A549 (cell line): Measurements from ENCODE around the gene PERM1. TPM values are rescaled to one million over a fixed set of nuclear protein-coding genes. Genes with fewer than 3 reads are reported as not detected.
A peak's percentile ranks its signal among the peaks of the same experiment; 100 is the strongest.

Source experiments
- ATAC-seq, 2 experiments: fragments of 200-7000 bp in 1 of 2; fragments of >200 bp in 1 of 2; cut with Nextera tagmentation in 1 of 2; cut with Tn5 transposase in 1 of 2; 3 replicates each; pipeline versions ENCODE4 v1.8.0 to v1.9.1; 2018 to 2020; ENCODE audit warnings: mild to moderate bottlenecking in 1 of 2, moderate library complexity in 1 of 2
- CTCF ChIA-PET: fragments of 300-600 bp; sonication (Branson Sonifier 250); formaldehyde crosslinking; extraction: SDS; loops from one replicate; lab custom pipeline; 2021; ENCODE audit warnings: antibody characterized with exemption, inconsistent platforms; lab: Yijun Ruan, JAX
- POLR2A ChIA-PET: fragments of 350-600 bp; formaldehyde crosslinking; extraction: SDS; loops from one replicate; lab custom pipeline; 2021; ENCODE audit warnings: antibody characterized with exemption, inconsistent platforms; lab: Yijun Ruan, JAX
- DNase-seq, 2 experiments: peaks; one replicate each; pipeline versions ENCODE4 v3.0.0 to v3.0.0-alpha.2; 2011 to 2016; ENCODE audit warnings: low read depth in 1 of 2, low spot score in 1 of 2
- FAIRE-seq: peaks from 2 replicates; lab custom pipeline; 2011; peaks lifted over from hg19 to GRCh38; lab: Jason Lieb, UNC
- H3K27ac ChIP-seq, 2 experiments: fragments of >200 bp; sonication (Bioruptor Twin); formaldehyde crosslinking; 3 replicates each; pipeline ENCODE4 v1.5.1; 2016 to 2017
- H3K4me1 ChIP-seq: fragments of >200 bp; sonication (Bioruptor Twin); formaldehyde crosslinking; 3 replicates; pipeline ENCODE4 v1.6.1; 2016
- H3K4me2 ChIP-seq: fragments of >200 bp; sonication (Bioruptor Twin); formaldehyde crosslinking; 3 replicates; pipeline ENCODE4 v1.6.1; 2016
- H3K4me3 ChIP-seq: fragments of >200 bp; sonication (Bioruptor Twin); formaldehyde crosslinking; 3 replicates; pipeline ENCODE4 v1.5.1; 2016
- H3K9me3 ChIP-seq: fragments of >200 bp; sonication (Bioruptor Twin); formaldehyde crosslinking; 3 replicates; pipeline ENCODE4 v1.6.1; 2016
- CHD4 ChIP-seq: fragments of 200-600 bp; sonication (generic); IDR thresholded peaks from 2 replicates; pipeline ENCODE4 v1.6.1; 2016; ENCODE audit warnings: antibody characterized with exemption, mild to moderate bottlenecking, borderline replicate concordance
- EP300 ChIP-seq, 2 experiments: fragments of >200 bp; sonication (Bioruptor Twin); formaldehyde crosslinking; IDR thresholded peaks; 2 replicates in 1 of 2; 3 replicates in 1 of 2; pipeline ENCODE4 v1.6.1; 2016 to 2017
- ESRRA ChIP-seq: fragments of 150-350 bp; IDR thresholded peaks from 2 replicates; pipeline ENCODE4 v1.6.1; 2014; ENCODE audit warnings: mild to moderate bottlenecking, low read length, borderline replicate concordance
- HDAC2 ChIP-seq: fragments of 200-600 bp; sonication (generic); IDR thresholded peaks from 2 replicates; pipeline ENCODE4 v1.6.1; 2016
- HOXA7 ChIP-seq: fragments of 250-450 bp; sonication (Bioruptor Pico); IDR thresholded peaks from 2 replicates; pipeline ENCODE4 v1.5.0; 2020; ENCODE audit warnings: mild to moderate bottlenecking, moderate library complexity
- HOXB5 ChIP-seq: fragments of 250-450 bp; sonication (Bioruptor Pico); IDR thresholded peaks from 2 replicates; pipeline ENCODE4 v1.5.0; 2020; ENCODE audit warnings: mild to moderate bottlenecking, moderate library complexity
- NR3C1 ChIP-seq: fragments of >200 bp; sonication (Bioruptor Twin); formaldehyde crosslinking; IDR thresholded peaks from 3 replicates; pipeline ENCODE4 v1.6.1; 2017
- RAD21 ChIP-seq, 2 experiments: fragments of >200 bp in 1 of 2; sonication (Bioruptor Twin) in 1 of 2; formaldehyde crosslinking in 1 of 2; IDR thresholded peaks in 1 of 2; conservative IDR thresholded peaks in 1 of 2; 2 replicates in 1 of 2; 3 replicates in 1 of 2; pipeline ENCODE4 v1.6.1; 2012 to 2018; ENCODE audit warnings: inconsistent platforms in 1 of 2
- SMC3 ChIP-seq: fragments of >200 bp; sonication (Bioruptor Twin); formaldehyde crosslinking; IDR thresholded peaks from 3 replicates; pipeline ENCODE4 v1.6.1; 2018; ENCODE audit warnings: inconsistent platforms
- SREBF2 ChIP-seq: fragments of 450-650 bp; IDR thresholded peaks from 2 replicates; pipeline ENCODE4 v1.6.1; 2014; ENCODE audit warnings: mild to moderate bottlenecking, moderate library complexity
- TFCP2L1 ChIP-seq: fragments of 250-450 bp; sonication (Bioruptor Pico); IDR thresholded peaks from 2 replicates; pipeline ENCODE4 v1.5.0; 2021; ENCODE audit warnings: mild to moderate bottlenecking
- TP53 ChIP-seq: fragments of 250-450 bp; sonication (Bioruptor Pico); IDR thresholded peaks from 2 replicates; pipeline ENCODE4 v1.5.0; 2021; ENCODE audit warnings: mild to moderate bottlenecking, moderate library complexity
- ZC3H11A ChIP-seq: fragments of 450-650 bp; IDR thresholded peaks from 2 replicates; pipeline ENCODE4 v1.6.1; 2014; ENCODE audit warnings: antibody characterized with exemption, mild to moderate bottlenecking
- ZFP36 ChIP-seq: fragments of 450-650 bp; IDR thresholded peaks from 2 replicates; pipeline ENCODE4 v1.6.1; 2014; ENCODE audit warnings: borderline replicate concordance; ENCODE audit not compliant: partially characterized antibody
- ZNF302 ChIP-seq: fragments of 250-450 bp; sonication (Bioruptor Pico); IDR thresholded peaks from 2 replicates; pipeline ENCODE4 v1.9.0; 2021; ENCODE audit warnings: inconsistent platforms, mild to moderate bottlenecking, moderate library complexity
- WGBS: methylation state at CpG from one replicate; pipeline ENCODE4 v1.1.6; 2017; ENCODE audit errors: missing lambda C conversion rate; 5-methylcytosine and 5-hydroxymethylcytosine counted together
- polyA plus RNA-seq, 4 experiments: library from polyadenylated mRNA; depleted of rRNA in 3 of 4; stranded (reverse); fragments of >200 nt; fragmentation: RNase III in 1 of 4; extraction: RNeasy Plus Mini Kit Qiagen cat#74134 plus additional on column Dnase treatment in 1 of 4; gene quantifications; 2 replicates in 3 of 4; 3 replicates in 1 of 4; pipeline ENCODE4 v1.2.3, GENCODE V29; 2011 to 2017
- TF ChIP-seq, protein P1 (sequence below): fragments of 200-600 bp; sonication (generic); IDR thresholded peaks from 2 replicates; pipeline ENCODE4 v1.6.1; 2016; ENCODE audit warnings: antibody characterized with exemption, mild to moderate bottlenecking, moderate library complexity
- TF ChIP-seq, protein P2 (sequence below): fragments of >200 bp; sonication (Bioruptor Twin); formaldehyde crosslinking; IDR thresholded peaks from 2 replicates; pipeline ENCODE4 v1.6.1; 2016
- TF ChIP-seq, protein P3 (sequence below): IDR thresholded peaks from 2 replicates; pipeline ENCODE4 v1.6.1; 2012
- TF ChIP-seq, protein P4 (sequence below): IDR thresholded peaks from 2 replicates; pipeline ENCODE4 v1.6.1; 2012; ENCODE audit warnings: low read depth, borderline replicate concordance
- TF ChIP-seq, protein P5 (sequence below): fragments of 250-450 bp; sonication (Bioruptor Pico); IDR thresholded peaks from 2 replicates; pipeline ENCODE4 v1.5.0; 2020; ENCODE audit warnings: low read depth, mild to moderate bottlenecking, moderate library complexity

Gene PERM1
- polyA plus RNA-seq, 2 of the 4 experiments (the other 2 are of a cell fraction), result 0.30 TPM; not detected in 1

DNA sequence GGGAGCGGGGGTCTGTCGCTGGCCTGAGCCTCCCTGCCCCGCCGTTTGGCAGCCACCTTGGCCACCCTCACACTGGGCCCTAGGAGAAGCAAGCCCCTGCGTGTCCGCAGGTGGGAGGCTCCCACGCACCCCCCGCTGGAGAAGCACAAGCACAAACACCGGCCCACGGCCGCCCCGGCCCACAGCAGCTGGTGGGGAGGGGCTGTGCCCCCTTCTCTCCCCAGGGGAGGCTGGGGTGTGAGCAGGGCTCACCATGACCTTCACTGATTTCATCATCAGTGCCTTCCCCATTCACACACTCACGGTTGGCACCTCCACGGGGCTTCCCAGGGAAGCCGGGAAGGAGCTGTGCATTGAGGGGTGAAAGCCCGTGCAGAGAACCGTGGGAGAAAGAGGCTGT lies 45.9 kb upstream of the PERM1 start (continued):
- TF ChIP-seq, protein P1, sequence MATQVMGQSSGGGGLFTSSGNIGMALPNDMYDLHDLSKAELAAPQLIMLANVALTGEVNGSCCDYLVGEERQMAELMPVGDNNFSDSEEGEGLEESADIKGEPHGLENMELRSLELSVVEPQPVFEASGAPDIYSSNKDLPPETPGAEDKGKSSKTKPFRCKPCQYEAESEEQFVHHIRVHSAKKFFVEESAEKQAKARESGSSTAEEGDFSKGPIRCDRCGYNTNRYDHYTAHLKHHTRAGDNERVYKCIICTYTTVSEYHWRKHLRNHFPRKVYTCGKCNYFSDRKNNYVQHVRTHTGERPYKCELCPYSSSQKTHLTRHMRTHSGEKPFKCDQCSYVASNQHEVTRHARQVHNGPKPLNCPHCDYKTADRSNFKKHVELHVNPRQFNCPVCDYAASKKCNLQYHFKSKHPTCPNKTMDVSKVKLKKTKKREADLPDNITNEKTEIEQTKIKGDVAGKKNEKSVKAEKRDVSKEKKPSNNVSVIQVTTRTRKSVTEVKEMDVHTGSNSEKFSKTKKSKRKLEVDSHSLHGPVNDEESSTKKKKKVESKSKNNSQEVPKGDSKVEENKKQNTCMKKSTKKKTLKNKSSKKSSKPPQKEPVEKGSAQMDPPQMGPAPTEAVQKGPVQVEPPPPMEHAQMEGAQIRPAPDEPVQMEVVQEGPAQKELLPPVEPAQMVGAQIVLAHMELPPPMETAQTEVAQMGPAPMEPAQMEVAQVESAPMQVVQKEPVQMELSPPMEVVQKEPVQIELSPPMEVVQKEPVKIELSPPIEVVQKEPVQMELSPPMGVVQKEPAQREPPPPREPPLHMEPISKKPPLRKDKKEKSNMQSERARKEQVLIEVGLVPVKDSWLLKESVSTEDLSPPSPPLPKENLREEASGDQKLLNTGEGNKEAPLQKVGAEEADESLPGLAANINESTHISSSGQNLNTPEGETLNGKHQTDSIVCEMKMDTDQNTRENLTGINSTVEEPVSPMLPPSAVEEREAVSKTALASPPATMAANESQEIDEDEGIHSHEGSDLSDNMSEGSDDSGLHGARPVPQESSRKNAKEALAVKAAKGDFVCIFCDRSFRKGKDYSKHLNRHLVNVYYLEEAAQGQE, result no peak
- TF ChIP-seq SREBF2 (no peak), ZNF302 (no peak), HOXB5 (CRISPR knock-in tag) (no peak)
- TF ChIP-seq, protein P2, sequence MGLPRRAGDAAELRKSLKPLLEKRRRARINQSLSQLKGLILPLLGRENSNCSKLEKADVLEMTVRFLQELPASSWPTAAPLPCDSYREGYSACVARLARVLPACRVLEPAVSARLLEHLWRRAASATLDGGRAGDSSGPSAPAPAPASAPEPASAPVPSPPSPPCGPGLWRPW, result no peak

DNA sequence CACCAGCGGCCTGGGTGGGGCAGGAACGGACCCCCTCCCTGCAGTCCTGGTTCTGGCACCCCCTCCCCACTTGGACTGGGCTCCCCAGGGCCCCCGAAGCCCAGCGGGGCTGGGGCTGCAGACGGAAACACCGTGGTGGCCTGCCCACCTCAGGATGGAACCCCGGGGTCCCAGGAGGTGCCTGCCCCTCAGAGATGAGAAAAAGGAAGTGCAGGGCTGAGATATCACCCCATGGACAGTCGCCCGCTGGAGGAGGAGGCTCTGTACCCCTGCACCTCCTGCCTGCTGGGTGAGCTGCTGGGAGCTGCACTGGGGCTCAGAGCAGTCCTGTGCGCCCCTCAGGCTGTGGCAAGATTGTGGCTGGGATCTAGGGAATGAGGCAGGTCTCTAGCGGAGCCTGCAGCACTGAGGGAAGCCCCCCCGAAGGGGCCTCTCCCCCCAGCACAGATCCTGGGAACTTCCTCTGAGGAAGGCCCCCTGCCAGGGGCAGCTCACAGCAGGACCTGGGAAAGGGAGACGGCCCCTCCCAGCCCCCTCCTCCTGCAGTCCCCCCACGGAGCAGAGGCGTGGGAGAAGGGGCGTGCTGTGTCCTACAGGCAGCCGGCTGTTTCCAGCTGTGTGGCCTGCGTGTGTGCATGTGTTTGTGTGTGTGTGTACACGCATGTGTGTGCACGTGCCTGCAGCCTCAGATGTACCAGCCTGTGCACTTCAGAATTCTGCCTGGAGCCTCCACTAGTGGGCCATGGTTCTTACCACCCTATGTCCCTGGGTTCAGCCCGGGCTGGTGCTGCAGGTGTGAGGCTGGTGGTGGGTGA lies 44.9 kb upstream of the PERM1 start:
- H3K9me3 ChIP-seq, result no peaks in the 10 kb centered on the region
- H3K27ac ChIP-seq, result peak overlapping the region in 1 of 2 experiments; percentile 12; a peak in 1 of 6 replicates
- H3K4me1 ChIP-seq, result peaks cover 46% of the 10 kb centered on the region
- no peak overlapping the region for H3K4me2 ChIP-seq
- no peak for FAIRE-seq
- 73% methylated on average over 6 of the region's 21 CpGs for WGBS
- no peak for DNase-seq
- ChIA-PET POLR2A (no interaction called here), CTCF (interaction anchor here (1.1 to 3.9 kb wide), 2 partner anchors 12 to 26 kb away, joined by 3 to 22 read pairs; no protein-coding TSS in a partner anchor)
- no peak overlapping the region for H3K4me3 ChIP-seq
- ATAC-seq, result no peak
- TF ChIP-seq, protein P3, sequence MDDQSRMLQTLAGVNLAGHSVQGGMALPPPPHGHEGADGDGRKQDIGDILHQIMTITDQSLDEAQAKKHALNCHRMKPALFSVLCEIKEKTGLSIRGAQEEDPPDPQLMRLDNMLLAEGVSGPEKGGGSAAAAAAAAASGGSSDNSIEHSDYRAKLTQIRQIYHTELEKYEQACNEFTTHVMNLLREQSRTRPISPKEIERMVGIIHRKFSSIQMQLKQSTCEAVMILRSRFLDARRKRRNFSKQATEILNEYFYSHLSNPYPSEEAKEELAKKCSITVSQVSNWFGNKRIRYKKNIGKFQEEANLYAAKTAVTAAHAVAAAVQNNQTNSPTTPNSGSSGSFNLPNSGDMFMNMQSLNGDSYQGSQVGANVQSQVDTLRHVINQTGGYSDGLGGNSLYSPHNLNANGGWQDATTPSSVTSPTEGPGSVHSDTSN, result no peak
- TF ChIP-seq ZC3H11A, result no peak
- TF ChIP-seq EP300 (IDR thresholded peaks at IDR 0.05), result no peak
- TF ChIP-seq ZNF302, result no peak
- no peak for TF ChIP-seq HOXB5 (CRISPR knock-in tag)
- TF ChIP-seq HOXA7, result no peak
- TF ChIP-seq ZFP36, result no peak

DNA sequence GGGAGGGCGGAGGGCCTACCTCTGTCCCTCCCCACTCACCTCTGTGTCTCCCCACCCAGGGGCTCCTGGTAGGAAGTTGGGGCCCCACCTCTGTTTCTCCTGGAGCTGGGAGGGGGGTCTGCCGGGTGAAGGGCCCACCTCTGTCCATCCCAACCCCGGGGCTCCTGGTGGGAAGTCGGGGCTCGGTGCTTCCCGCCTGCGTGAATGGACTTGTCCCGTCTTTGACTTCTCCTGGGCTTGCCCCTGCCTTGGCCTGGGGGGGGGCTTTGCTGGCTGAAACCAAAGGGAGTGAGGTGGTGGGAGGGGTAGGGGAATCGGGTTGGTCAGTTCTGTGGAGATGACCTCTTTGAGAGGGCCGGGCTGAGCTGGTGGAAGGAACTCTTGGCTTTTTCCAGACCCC lies 43.8 kb upstream of the PERM1 start:
- ChIA-PET CTCF (interaction anchor here (0.8 to 3.9 kb wide), 4 partner anchors 14 to 97 kb away, joined by 3 to 22 read pairs (median 12); no protein-coding TSS in a partner anchor), POLR2A (no interaction called here)
- DNase-seq (no peak), ATAC-seq (no peak), FAIRE-seq (no peak)
- Histone ChIP-seq H3K9me3 (no peaks in the 10 kb centered on the region), H3K4me3 (no peak overlapping the region), H3K27ac (peak overlapping the region; percentile 86 to 98; a peak in 5 of 6 replicates), H3K4me1 (peaks cover 50% of the 10 kb centered on the region)
- no CpG with 5 or more reads among the region's 10 CpGs for WGBS
- TF ChIP-seq CHD4 (no peak), HDAC2 (no peak), ESRRA (no peak), NR3C1 (no peak), SMC3 (no peak), TFCP2L1 (CRISPR knock-in tag) (no peak), TP53 (CRISPR knock-in tag) (no peak), RAD21 (conservative IDR thresholded peaks at IDR 0.05 in 1 of 2, IDR thresholded peaks at IDR 0.05 in 1 of 2) (no peak)
- TF ChIP-seq, protein P2, result no peak
- TF ChIP-seq, protein P4, sequence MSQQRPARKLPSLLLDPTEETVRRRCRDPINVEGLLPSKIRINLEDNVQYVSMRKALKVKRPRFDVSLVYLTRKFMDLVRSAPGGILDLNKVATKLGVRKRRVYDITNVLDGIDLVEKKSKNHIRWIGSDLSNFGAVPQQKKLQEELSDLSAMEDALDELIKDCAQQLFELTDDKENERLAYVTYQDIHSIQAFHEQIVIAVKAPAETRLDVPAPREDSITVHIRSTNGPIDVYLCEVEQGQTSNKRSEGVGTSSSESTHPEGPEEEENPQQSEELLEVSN, result no peak
- TF ChIP-seq, protein P5, sequence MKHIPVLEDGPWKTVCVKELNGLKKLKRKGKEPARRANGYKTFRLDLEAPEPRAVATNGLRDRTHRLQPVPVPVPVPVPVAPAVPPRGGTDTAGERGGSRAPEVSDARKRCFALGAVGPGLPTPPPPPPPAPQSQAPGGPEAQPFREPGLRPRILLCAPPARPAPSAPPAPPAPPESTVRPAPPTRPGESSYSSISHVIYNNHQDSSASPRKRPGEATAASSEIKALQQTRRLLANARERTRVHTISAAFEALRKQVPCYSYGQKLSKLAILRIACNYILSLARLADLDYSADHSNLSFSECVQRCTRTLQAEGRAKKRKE (CRISPR knock-in tag), result no peak
- TF ChIP-seq, all 56 proteins: peak for 0
- peak overlapping the region; percentile 98 for H3K4me2 ChIP-seq
